Measurements from ENCODE around the gene HJURP. TPM values are rescaled to one million over a fixed set of nuclear protein-coding genes. Genes with fewer than 3 reads are reported as not detected.

The HJURP gene
- total RNA-seq, 1 experiment from 2014 or later = 37.0 TPM

GRCh38 chr2:233793465-233794127 lies 60.7 kb downstream of the HJURP start:
- Histone ChIP-seq H3K4me3 (ENCODE audit: low read length) (no peak overlapping the region), H3K9ac (ENCODE audit: low read length) (no peak overlapping the region), H3K4me2 (ENCODE audit: low read length) (no peak overlapping the region), H3F3A (ENCODE audit: low read length, unreplicated experiment) (no peaks in the 10 kb centered on the region), H3K4me1 (ENCODE audit: insufficient read depth, low read length) (no peaks in the 10 kb centered on the region), H3K9me2 (replicated peaks; ENCODE audit: low read length) (no peaks in the 10 kb centered on the region), H4K20me1 (ENCODE audit: low read length) (no peaks in the 10 kb centered on the region), H3K27ac (ENCODE audit: low read length) (no peak overlapping the region), H3K36me3 (ENCODE audit: low read depth, low read length) (no peaks in the 10 kb centered on the region), H2AFZ (ENCODE audit: low read length) (no peak overlapping the region), H3K27me3 (ENCODE audit: low read length) (no peaks in the 10 kb centered on the region), H3K79me2 (ENCODE audit: low read length) (no peaks in the 10 kb centered on the region), H3K9me3 (ENCODE audit: low read length) (no peaks in the 10 kb centered on the region)
- BruUV-seq (replicated peaks) = no TSS peak
- ATAC-seq (no peak), DNase-seq (no peak)
- ChIA-PET CTCF (no interaction called here), POLR2A (ENCODE audit: unreplicated experiment) (no interaction called here)
- TF ChIP-seq EZH2 (IDR thresholded peaks at IDR 0.05; ENCODE audit: low read length, unreplicated experiment) = no peak
- TF ChIP-seq CTCF (conservative IDR thresholded peaks at IDR 0.05; ENCODE audit: low read depth, low read length) = no peak
- no peak for TF ChIP-seq EZH2phosphoT487 (IDR thresholded peaks at IDR 0.05; ENCODE audit: borderline replicate concordance, low read length)
- intact Hi-C loops (cut with micrococcal nuclease) = no loop called here

- ATAC-seq (no peak), DNase-seq (no peak)
- no peak overlapping the region for H2AFZ ChIP-seq (ENCODE audit: low read length)
- H3F3A ChIP-seq (ENCODE audit: low read length, unreplicated experiment) = no peaks in the 10 kb centered on the region
- no peaks in the 10 kb centered on the region for H3K9me3 ChIP-seq (ENCODE audit: low read length)
- ChIA-PET CTCF (no interaction called here), POLR2A (ENCODE audit: unreplicated experiment) (no interaction called here)
- no peak overlapping the region for H3K27ac ChIP-seq (ENCODE audit: low read length)
- no peak overlapping the region for H3K9ac ChIP-seq (ENCODE audit: low read length)
- no peaks in the 10 kb centered on the region for H3K27me3 ChIP-seq (ENCODE audit: low read length)
- H3K4me2 ChIP-seq (ENCODE audit: low read length) = no peak overlapping the region
- H3K4me3 ChIP-seq (ENCODE audit: low read length) = no peak overlapping the region
- no peaks in the 10 kb centered on the region for H4K20me1 ChIP-seq (ENCODE audit: low read length)
- H3K4me1 ChIP-seq (ENCODE audit: insufficient read depth, low read length) = no peaks in the 10 kb centered on the region
- H3K9me2 ChIP-seq (replicated peaks; ENCODE audit: low read length) = no peaks in the 10 kb centered on the region
- no peaks in the 10 kb centered on the region for H3K36me3 ChIP-seq (ENCODE audit: low read depth, low read length)
- TF ChIP-seq CTCF (conservative IDR thresholded peaks at IDR 0.05; ENCODE audit: low read depth, low read length) (no peak), EZH2 (IDR thresholded peaks at IDR 0.05; ENCODE audit: low read length, unreplicated experiment) (no peak), EZH2phosphoT487 (IDR thresholded peaks at IDR 0.05; ENCODE audit: borderline replicate concordance, low read length) (no peak)
- intact Hi-C loops (cut with micrococcal nuclease) = no loop called here
- no peaks in the 10 kb centered on the region for H3K79me2 ChIP-seq (ENCODE audit: low read length)
- BruUV-seq (replicated peaks) = no TSS peak
Measured at GRCh38 chr2:233792720-233793119, 61.6 kb downstream of the HJURP start.

GRCh38 chr2:233791883-233792329 lies 62.4 kb downstream of the HJURP start:
- ChIA-PET POLR2A (ENCODE audit: unreplicated experiment) (no interaction called here), CTCF (no interaction called here)
- Histone ChIP-seq H3K36me3 (ENCODE audit: low read depth, low read length) (no peaks in the 10 kb centered on the region), H3K9me3 (ENCODE audit: low read length) (no peaks in the 10 kb centered on the region), H3K4me2 (ENCODE audit: low read length) (no peak overlapping the region), H3K27ac (ENCODE audit: low read length) (no peak overlapping the region), H3K9ac (ENCODE audit: low read length) (no peak overlapping the region), H3K79me2 (ENCODE audit: low read length) (no peaks in the 10 kb centered on the region), H2AFZ (ENCODE audit: low read length) (no peak overlapping the region), H3K4me3 (ENCODE audit: low read length) (no peak overlapping the region), H4K20me1 (ENCODE audit: low read length) (no peaks in the 10 kb centered on the region), H3K27me3 (ENCODE audit: low read length) (no peaks in the 10 kb centered on the region), H3K9me2 (replicated peaks; ENCODE audit: low read length) (no peaks in the 10 kb centered on the region), H3K4me1 (ENCODE audit: insufficient read depth, low read length) (no peaks in the 10 kb centered on the region), H3F3A (ENCODE audit: low read length, unreplicated experiment) (no peaks in the 10 kb centered on the region)
- TF ChIP-seq EZH2 (IDR thresholded peaks at IDR 0.05; ENCODE audit: low read length, unreplicated experiment) = no peak
- TF ChIP-seq EZH2phosphoT487 (IDR thresholded peaks at IDR 0.05; ENCODE audit: borderline replicate concordance, low read length) = no peak
- TF ChIP-seq CTCF (conservative IDR thresholded peaks at IDR 0.05; ENCODE audit: low read depth, low read length) = no peak
- intact Hi-C loops (cut with micrococcal nuclease) = no loop called here
- BruUV-seq (replicated peaks) = no TSS peak
- DNase-seq (no peak), ATAC-seq (no peak)
